HG03196 (cell line): ENCODE results near the gene GPR78.

Experiments used
- ATAC-seq: cut with Tn5 transposase; IDR thresholded peaks from one replicate; pipeline ENCODE4 v1.9.1; 2021; ENCODE audit not compliant: unreplicated experiment

The GPR78 gene, protein sequence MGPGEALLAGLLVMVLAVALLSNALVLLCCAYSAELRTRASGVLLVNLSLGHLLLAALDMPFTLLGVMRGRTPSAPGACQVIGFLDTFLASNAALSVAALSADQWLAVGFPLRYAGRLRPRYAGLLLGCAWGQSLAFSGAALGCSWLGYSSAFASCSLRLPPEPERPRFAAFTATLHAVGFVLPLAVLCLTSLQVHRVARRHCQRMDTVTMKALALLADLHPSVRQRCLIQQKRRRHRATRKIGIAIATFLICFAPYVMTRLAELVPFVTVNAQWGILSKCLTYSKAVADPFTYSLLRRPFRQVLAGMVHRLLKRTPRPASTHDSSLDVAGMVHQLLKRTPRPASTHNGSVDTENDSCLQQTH

GRCh38 chr4:8580321-8581093, at the start of gene GPR78:
GPR78 (plus strand) TSS chr4:8580392; CDS start chr4:8580983, 591 bp downstream.
- ATAC-seq: no peak

DNA sequence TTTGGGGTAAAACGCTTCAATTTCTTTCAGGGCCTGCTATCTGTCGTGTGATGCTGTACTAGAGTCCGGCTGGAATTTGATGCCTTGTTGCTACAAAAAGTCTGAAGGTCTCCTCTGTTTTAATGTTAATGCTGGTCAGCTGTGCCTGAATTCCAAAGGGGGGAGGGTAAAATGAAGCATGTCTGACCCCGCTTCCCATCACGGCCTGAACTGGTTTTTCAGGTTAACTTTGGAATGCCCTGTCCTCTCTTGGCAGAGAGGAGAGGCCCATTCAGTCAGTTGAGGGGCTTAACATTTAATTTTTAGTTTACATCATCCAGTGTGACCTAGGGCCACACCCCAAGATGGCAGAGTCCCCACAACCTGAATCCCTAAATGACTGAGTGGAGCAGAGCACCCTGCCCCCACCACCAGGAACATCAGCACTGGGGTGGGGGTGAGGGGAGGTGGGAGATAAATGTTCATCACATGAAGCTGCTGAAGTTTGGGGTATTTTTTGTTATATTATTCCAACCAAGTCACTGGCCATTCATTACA, 47.9 kb upstream of the GPR78 start:
- ATAC-seq: no peak

GRCh38 chr4:8533274-8533865, 46.8 kb upstream of the GPR78 start:
- ATAC-seq: no peak

- ATAC-seq: peak; percentile 68
Measured at GRCh38 chr4:8534129-8534528, 46.1 kb upstream of the GPR78 start.

GRCh38 chr4:8534611-8535010, 45.6 kb upstream of the GPR78 start:
- ATAC-seq: no peak

DNA sequence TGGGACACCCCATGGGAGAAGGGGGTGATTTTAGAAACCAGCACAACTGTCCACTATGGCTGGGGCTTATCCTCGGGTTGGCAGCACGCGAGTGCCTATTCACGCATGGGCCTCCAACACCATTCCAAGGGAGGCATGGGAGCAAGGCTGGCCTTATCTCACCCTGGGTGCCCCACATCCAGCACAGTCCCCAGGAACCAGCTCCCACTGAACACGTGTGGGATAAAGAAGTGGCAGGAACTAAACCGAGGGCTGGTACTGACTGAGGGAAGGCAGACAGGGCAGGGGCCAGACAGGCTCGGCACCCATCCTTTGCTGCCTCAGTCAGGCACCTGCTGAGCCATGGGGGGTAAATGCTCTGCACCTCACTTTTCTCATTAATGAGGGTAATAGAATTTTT, 43.7 kb upstream of the GPR78 start:
- no peak for ATAC-seq

DNA sequence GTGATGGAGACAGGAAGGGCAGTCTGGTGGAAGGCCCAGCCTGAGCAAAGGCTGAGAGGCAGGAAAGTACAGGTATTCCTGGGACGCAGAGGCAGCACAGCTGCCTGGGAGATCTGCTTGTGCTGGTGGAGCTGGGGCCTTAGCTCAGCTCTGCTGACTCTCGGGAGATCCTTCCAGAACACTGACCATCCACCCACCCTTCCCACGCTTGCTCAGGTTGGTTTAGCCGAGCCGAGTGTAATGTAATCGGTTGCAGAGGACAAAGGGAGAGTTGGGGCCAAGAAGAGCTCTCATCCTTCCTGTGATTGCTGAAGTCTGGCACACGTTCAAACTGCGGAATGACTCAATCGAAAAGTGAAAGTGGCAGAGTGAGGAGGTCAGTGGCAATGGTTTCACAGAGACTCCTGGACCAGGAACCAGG, 43.1 kb upstream of the GPR78 start:
- ATAC-seq: no peak

DNA sequence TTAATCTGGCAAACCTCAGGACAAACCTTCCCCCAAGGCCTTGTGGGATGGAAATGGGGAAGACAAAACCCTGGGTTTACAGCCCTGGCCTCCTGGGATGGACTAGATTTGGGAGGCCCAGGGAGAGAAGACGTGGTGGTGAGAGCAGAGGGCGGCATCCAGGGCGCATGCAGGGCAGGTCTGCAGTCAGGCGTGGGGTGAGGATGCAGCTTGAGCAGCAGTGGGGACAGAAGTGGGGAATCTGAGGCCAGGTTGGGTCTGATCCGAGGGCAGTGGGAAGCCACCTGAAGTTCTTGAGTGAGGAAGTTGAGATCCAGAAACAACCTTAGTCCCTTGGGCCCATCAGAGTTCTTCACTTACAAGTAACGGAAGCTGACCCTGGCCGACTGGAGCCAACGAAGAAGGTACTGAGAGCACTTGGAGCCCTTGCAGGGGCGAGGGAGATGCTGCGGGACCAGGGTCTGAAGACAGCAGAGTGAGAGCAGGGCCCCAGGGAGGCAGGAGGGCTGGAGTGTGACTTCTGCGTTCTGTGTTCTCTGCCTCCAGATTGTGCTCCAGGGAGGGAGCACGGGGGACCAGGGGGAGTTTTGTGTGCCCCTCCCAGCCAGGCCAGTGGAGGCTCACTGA, 42.0 kb upstream of the GPR78 start:
- ATAC-seq: no peak

GRCh38 chr4:8538703-8539567, 41.3 kb upstream of the GPR78 start:
- no peak for ATAC-seq

GRCh38 chr4:8539661-8540060, 40.5 kb upstream of the GPR78 start:
- no peak for ATAC-seq

DNA sequence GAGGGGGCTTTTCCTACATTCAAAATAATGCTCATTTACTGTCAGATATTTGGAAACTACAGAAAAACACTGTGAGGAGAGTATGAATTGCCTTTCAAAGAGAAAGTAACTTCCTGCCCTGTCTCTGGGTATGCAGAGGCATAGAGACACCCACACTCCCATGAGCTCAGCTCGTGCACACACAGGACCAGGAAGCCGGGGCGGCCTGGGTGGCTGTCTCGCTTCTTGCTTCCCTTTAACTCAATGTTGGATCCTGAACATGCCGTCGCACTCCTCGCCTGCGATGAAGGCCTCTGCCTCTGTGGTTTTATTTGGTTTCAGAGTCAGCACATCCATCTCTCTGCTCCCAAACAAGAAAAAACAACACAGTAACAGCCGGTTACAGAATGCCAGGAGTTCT, 40.1 kb upstream of the GPR78 start:
- no peak for ATAC-seq

- no peak for ATAC-seq
Measured at GRCh38 chr4:8540586-8540985, 39.6 kb upstream of the GPR78 start.

DNA sequence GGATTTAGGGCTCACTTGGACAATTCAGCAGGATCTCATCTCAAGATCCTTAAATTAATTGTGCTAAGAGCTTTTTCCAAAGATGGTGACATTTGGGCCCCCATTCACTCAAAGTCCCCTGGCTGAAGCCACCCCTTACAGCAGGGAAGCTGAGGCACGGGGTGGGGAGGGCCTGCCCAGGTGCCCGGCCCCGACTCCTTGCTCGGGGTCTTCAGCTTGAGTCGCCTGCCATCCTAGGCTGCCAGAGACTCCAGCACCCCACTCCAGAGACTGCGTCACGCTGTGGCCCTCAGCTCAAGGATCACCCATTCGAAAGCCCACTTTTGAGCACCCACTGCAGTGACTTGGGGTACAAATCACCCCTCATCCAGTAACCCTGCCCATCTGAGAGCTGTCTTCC, 39.2 kb upstream of the GPR78 start:
- no peak for ATAC-seq

- no peak for ATAC-seq
Measured at GRCh38 chr4:8541981-8542715, 38.0 kb upstream of the GPR78 start.

- no peak for ATAC-seq
Measured at GRCh38 chr4:8542776-8543525, 37.2 kb upstream of the GPR78 start.

DNA sequence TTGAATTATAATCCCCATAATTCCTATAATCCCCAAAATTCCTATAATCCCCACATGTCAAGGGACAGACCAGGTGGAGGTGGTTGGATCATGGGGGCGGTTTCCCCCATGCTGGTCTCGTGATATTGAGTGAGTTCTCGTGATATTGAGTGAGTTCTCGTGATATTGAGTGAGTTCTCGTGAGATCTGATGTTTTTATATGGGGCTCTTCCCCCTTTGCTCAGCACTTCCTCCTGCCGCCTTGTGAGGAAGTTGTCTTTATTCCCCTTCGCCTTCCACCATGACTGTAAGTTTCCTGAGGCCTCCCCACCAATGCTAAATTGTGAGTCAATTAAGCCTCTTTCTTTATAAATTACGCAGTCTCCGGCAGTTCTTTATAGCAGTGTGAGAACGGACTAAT, 36.6 kb upstream of the GPR78 start:
- ATAC-seq: no peak

GRCh38 chr4:8544282-8544681, 35.9 kb upstream of the GPR78 start:
- no peak for ATAC-seq

- ATAC-seq: no peak
Measured at GRCh38 chr4:8544741-8545438, 35.3 kb upstream of the GPR78 start.
